ENCODE results near the gene URB2. TPM values are rescaled to one million over a fixed set of nuclear protein-coding genes. Genes with fewer than 3 reads are reported as not detected.

The URB2 gene
- total RNA-seq, 1 donor: 9.0 TPM

GRCh38 chr1:229614701-229615100 lies 11.3 kb upstream of the URB2 start:
- TF ChIP-seq CTCF (IDR thresholded peaks at IDR 0.05; ENCODE audit: extremely low read depth, low read depth, low read length): no peak
- Histone ChIP-seq H2AFZ (ENCODE audit: low read length) (no peak overlapping the region), H3K27me3 (ENCODE audit: insufficient read depth, low read length) (no peaks in the 10 kb centered on the region), H3K4me1 (ENCODE audit: insufficient read depth, low read length) (no peaks in the 10 kb centered on the region), H3K36me3 (ENCODE audit: insufficient read depth, low read length) (peaks cover 37% of the 10 kb centered on the region), H4K20me1 (ENCODE audit: insufficient read depth, low read length) (peaks cover 29% of the 10 kb centered on the region), H3K79me2 (ENCODE audit: insufficient read depth, low read length) (peaks cover 58% of the 10 kb centered on the region), H3K27ac (ENCODE audit: low read depth, low read length) (no peak overlapping the region), H3K4me3 (ENCODE audit: insufficient read depth, low read length) (no peak overlapping the region), H3K9me3 (ENCODE audit: low read depth, low read length) (no peaks in the 10 kb centered on the region), H3K4me2 (ENCODE audit: insufficient read depth, low read length) (no peak overlapping the region)
- DNase-seq (ENCODE audit: insufficient read length, low spot score, missing footprints): no peak

GRCh38 chr1:229617351-229618100 lies 8.5 kb upstream of the URB2 start:
- Histone ChIP-seq H3K4me2 (ENCODE audit: insufficient read depth, low read length) (no peak overlapping the region), H3K4me1 (ENCODE audit: insufficient read depth, low read length) (peaks cover 15% of the 10 kb centered on the region), H2AFZ (ENCODE audit: low read length) (no peak overlapping the region), H3K4me3 (ENCODE audit: insufficient read depth, low read length) (no peak overlapping the region), H4K20me1 (ENCODE audit: insufficient read depth, low read length) (peaks cover 51% of the 10 kb centered on the region), H3K27me3 (ENCODE audit: insufficient read depth, low read length) (no peaks in the 10 kb centered on the region), H3K79me2 (ENCODE audit: insufficient read depth, low read length) (peaks cover 82% of the 10 kb centered on the region), H3K27ac (ENCODE audit: low read depth, low read length) (no peak overlapping the region), H3K36me3 (ENCODE audit: insufficient read depth, low read length) (peaks cover 10% of the 10 kb centered on the region), H3K9me3 (ENCODE audit: low read depth, low read length) (no peaks in the 10 kb centered on the region)
- DNase-seq (ENCODE audit: insufficient read length, low spot score, missing footprints): no peak
- no peak for TF ChIP-seq CTCF (IDR thresholded peaks at IDR 0.05; ENCODE audit: extremely low read depth, low read depth, low read length)

- Histone ChIP-seq H3K27ac (ENCODE audit: low read depth, low read length) (no peak overlapping the region), H3K4me2 (ENCODE audit: insufficient read depth, low read length) (no peak overlapping the region), H3K4me3 (ENCODE audit: insufficient read depth, low read length) (no peak overlapping the region), H3K79me2 (ENCODE audit: insufficient read depth, low read length) (peaks cover 94% of the 10 kb centered on the region), H3K27me3 (ENCODE audit: insufficient read depth, low read length) (no peaks in the 10 kb centered on the region), H4K20me1 (ENCODE audit: insufficient read depth, low read length) (peaks cover 60% of the 10 kb centered on the region), H3K9me3 (ENCODE audit: low read depth, low read length) (no peaks in the 10 kb centered on the region), H3K36me3 (ENCODE audit: insufficient read depth, low read length) (no peaks in the 10 kb centered on the region), H3K4me1 (ENCODE audit: insufficient read depth, low read length) (peaks cover 15% of the 10 kb centered on the region), H2AFZ (ENCODE audit: low read length) (no peak overlapping the region)
- TF ChIP-seq CTCF (IDR thresholded peaks at IDR 0.05; ENCODE audit: extremely low read depth, low read depth, low read length): no peak
- DNase-seq (ENCODE audit: insufficient read length, low spot score, missing footprints): no peak
Measured at GRCh38 chr1:229619002-229619401, 7.0 kb upstream of the URB2 start.

- Histone ChIP-seq H3K36me3 (ENCODE audit: insufficient read depth, low read length) (no peaks in the 10 kb centered on the region), H3K4me2 (ENCODE audit: insufficient read depth, low read length) (no peak overlapping the region), H3K27ac (ENCODE audit: low read depth, low read length) (no peak overlapping the region), H3K79me2 (ENCODE audit: insufficient read depth, low read length) (peaks cover 94% of the 10 kb centered on the region), H2AFZ (ENCODE audit: low read length) (no peak overlapping the region), H3K4me1 (ENCODE audit: insufficient read depth, low read length) (peaks cover 19% of the 10 kb centered on the region), H4K20me1 (ENCODE audit: insufficient read depth, low read length) (peaks cover 61% of the 10 kb centered on the region), H3K4me3 (ENCODE audit: insufficient read depth, low read length) (no peak overlapping the region), H3K27me3 (ENCODE audit: insufficient read depth, low read length) (no peaks in the 10 kb centered on the region), H3K9me3 (ENCODE audit: low read depth, low read length) (no peaks in the 10 kb centered on the region)
- no peak for TF ChIP-seq CTCF (IDR thresholded peaks at IDR 0.05; ENCODE audit: extremely low read depth, low read depth, low read length)
- DNase-seq (ENCODE audit: insufficient read length, low spot score, missing footprints): peak; percentile 39
Measured at GRCh38 chr1:229619614-229620013, 6.4 kb upstream of the URB2 start.
